LNCaP clone FGC (cell line): Measurements from ENCODE around the gene MAX.
"Not testable (repeated sequence)": the region's sequence is repeated elsewhere in the genome, so short reads cannot be mapped to it uniquely, and the experiment has no call there.

Experiments used
- DNase-seq: peaks from one replicate; pipeline ENCODE4 v3.0.0-alpha.2; 2011; ENCODE audit warnings: low read depth
- H3K4me3 ChIP-seq: 2 replicates; pipeline ENCODE4 v1.5.1; 2011; ENCODE audit warnings: mild to moderate bottlenecking, low read depth, low read length, control low read depth
- TF ChIP-seq, protein P1 (sequence below): IDR thresholded peaks from 2 replicates; pipeline ENCODE4 v1.5.1; 2012; ENCODE audit warnings: mild to moderate bottlenecking; ENCODE audit not compliant: control insufficient read depth, insufficient read depth; ENCODE audit errors: extremely low read depth

Gene MAX

DNA sequence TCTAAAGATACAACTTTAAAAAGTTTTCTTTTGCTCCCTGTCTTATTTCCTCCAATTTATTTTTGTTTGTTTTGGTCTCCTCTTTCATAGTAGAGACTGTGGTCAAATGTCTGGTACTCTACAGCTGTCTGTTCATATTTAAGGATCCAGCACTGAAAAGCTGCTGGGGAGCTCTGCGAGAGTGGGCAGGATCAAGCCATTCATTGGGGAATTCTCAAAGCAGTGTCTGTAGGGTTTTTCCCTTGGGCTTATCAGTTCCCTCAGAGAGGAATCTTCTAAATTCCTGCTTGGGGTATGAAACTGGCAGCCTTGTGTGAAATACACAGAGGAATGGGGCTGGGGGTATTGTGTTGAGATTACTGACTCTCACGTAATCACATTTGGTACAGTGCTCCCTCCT lies 63.4 kb downstream of the MAX start:
- TF ChIP-seq, protein P1, sequence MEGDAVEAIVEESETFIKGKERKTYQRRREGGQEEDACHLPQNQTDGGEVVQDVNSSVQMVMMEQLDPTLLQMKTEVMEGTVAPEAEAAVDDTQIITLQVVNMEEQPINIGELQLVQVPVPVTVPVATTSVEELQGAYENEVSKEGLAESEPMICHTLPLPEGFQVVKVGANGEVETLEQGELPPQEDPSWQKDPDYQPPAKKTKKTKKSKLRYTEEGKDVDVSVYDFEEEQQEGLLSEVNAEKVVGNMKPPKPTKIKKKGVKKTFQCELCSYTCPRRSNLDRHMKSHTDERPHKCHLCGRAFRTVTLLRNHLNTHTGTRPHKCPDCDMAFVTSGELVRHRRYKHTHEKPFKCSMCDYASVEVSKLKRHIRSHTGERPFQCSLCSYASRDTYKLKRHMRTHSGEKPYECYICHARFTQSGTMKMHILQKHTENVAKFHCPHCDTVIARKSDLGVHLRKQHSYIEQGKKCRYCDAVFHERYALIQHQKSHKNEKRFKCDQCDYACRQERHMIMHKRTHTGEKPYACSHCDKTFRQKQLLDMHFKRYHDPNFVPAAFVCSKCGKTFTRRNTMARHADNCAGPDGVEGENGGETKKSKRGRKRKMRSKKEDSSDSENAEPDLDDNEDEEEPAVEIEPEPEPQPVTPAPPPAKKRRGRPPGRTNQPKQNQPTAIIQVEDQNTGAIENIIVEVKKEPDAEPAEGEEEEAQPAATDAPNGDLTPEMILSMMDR, result no peak
- no peak for DNase-seq
- no peak overlapping the region for H3K4me3 ChIP-seq

DNA sequence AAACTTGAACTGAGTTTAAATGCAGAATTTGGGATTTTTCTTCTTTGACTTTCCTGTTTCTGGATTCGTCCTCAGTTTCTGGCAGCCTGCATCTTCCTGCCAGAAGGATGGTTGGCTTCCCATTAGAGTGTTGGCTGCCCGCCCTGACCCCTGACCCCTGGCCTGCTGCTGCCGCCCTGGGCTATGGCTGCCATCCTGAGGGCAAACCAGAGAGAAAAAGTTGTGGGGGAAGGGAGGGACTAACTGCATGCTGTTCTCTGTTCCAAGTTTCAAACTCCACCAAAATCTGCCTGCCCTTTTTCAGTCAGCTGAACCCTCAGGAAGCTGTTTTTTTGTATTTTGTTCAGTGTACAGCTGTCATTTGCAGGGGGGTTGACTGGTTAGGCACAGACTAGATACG lies 67.3 kb downstream of the MAX start:
- no peak overlapping the region for H3K4me3 ChIP-seq
- DNase-seq, result no peak
- TF ChIP-seq, protein P1, result no peak

DNA sequence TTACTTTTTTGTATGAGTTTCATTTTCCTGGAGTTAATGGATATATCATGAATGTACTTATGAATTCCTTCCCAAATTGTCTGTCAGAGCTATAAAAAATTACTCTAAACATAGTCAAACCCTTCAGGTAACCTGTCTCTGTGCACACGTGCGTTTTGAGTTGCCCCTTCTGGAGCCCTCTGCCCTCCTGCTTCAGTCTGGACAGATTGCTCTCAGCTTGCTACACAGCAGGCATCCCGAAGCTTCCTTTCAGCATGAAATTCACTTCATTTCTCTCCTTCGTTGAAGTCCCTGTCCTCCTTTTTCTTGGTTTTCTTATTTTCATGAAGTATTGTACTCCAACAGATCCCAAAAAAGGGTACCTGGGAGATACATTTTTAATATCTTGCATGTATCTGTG lies 68.3 kb downstream of the MAX start:
- TF ChIP-seq, protein P1, result no peak
- no peak overlapping the region for H3K4me3 ChIP-seq
- no peak for DNase-seq

DNA sequence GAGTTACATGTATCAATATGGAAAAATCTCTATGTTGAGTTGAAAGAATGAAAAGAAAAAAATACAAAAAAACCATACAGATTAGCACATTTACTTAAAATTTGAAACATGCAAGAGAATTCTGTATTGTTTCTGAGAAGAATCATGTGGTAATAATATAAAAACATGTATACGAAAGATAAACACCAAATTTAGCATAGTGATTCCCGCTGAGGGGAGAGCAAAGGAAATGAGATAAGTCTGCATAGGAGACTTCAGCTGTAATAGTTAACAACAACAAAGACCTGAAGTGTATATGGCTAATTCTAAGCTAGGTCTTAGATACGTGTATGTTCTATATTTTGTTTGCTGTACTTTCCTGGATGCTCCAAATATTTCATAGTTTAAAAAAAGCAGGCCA lies 69.1 kb downstream of the MAX start:
- TF ChIP-seq, protein P1, result no peak
- no peak for DNase-seq

DNA sequence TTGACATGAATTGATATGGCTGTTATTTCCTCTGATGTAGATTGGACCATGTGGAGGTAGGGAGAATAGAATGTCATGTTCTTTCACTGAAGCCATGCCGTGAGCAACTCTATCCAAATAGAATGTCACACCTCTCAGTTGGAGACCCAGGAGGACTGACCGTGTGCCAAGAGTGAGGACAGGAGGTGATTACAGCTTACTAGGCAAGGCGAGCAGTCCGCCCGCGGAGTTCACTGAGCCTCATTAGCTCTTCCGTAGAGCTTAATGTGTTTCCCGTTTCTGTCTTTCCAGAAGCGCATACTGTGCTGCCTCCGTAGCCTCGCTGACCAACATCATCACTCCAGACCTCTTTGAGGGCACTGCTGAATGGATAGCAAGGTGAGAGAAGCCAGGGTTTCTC lies 70.0 kb downstream of the MAX start:
- TF ChIP-seq, protein P1, result no peak
- no peak overlapping the region for H3K4me3 ChIP-seq
- peak; percentile 58 for DNase-seq

More for the DNA sequence above, 69.1 kb downstream of the MAX start:
- no peak overlapping the region for H3K4me3 ChIP-seq

DNA sequence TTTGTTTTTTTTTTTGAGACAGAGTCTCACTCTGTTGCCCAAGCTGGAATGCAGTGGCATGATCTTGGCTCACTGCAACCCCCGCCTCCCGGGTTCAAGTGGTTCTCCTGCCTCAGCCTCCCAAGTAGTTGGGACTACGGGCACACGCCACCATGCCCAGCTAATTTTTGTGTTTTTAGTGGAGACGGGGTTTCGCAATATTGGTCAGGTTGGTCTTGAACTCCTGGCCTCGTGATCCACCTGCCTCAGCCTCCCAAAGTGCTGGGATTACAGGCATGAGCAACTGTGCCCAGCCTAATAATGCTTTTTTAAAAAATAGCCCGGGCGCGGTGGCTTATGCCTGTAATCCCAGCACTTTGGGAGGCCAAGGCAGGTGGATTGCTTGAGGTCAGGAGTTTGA lies 71.0 kb downstream of the MAX start:
- not testable (repeated sequence) for H3K4me3 ChIP-seq, DNase-seq

DNA sequence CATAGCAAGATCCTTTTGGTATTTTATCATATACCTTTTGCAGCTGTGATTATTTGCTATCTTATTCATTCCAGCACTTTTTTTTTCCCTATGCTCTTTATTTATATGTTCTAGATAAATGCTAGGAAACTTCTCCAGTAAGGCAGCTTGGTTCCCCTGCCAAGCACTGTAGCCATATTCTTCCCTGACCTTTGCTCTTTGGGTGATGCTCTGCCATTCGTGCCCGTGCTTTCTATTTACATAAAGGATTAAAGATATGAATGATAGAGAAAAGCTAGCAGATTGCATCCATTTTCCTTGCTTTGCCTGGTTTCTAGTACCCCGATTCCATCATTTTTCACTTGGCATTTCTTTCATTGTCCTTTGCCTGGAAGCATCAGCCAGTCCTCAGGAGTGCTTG lies 73.4 kb downstream of the MAX start:
- no peak overlapping the region for H3K4me3 ChIP-seq
- no peak for DNase-seq
- TF ChIP-seq, protein P1, result no peak
